Activated CD4-positive, alpha-beta memory T cell treated with anti-CD3 and anti-CD28 coated beads, Interleukin-2, amount 10 ng/mL, durations not matched to agents 7 days and 5 days (primary cell): ENCODE data around the gene MTA2. TPM values are rescaled to one million over a fixed set of nuclear protein-coding genes. Genes with fewer than 3 reads are reported as not detected.
"Not testable (repeated sequence)": the region's sequence is repeated elsewhere in the genome, so short reads cannot be mapped to it uniquely, and the experiment has no call there.

Experiments
- CTCF ChIA-PET: fragments of 350-600 bp; sonication (Branson Sonifier 250); formaldehyde crosslinking; loops from one replicate; lab custom pipeline; 2021; ENCODE audit warnings: antibody characterized with exemption, inconsistent platforms; lab: Charles Lee
- POLR2A ChIA-PET: fragments of 350-600 bp; sonication (Branson Sonifier 250); formaldehyde crosslinking; loops from one replicate; lab custom pipeline; 2021; ENCODE audit warnings: antibody characterized with exemption; lab: Charles Lee
- DNase-seq: peaks from one replicate; pipeline ENCODE4 v3.0.0-alpha.2; 2020
- H3K27ac Mint-ChIP-seq: one replicate; pipeline ENCODE4 v1.8.0; 2021; ENCODE audit warnings: mild to moderate bottlenecking, mixed read lengths
- H3K27me3 Mint-ChIP-seq: one replicate; pipeline ENCODE4 v1.8.0; 2021; ENCODE audit warnings: mixed read lengths
- H3K36me3 Mint-ChIP-seq: one replicate; pipeline ENCODE4 v1.8.0; 2021; ENCODE audit warnings: low read depth, mixed read lengths
- H3K4me1 Mint-ChIP-seq: one replicate; pipeline ENCODE4 v1.8.0; 2021; ENCODE audit warnings: mixed read lengths
- H3K4me3 Mint-ChIP-seq: one replicate; pipeline ENCODE4 v1.8.0; 2021; ENCODE audit warnings: mild to moderate bottlenecking, mixed read lengths
- H3K9me3 Mint-ChIP-seq: one replicate; pipeline ENCODE4 v1.8.0; 2021; ENCODE audit warnings: mixed read lengths
- total RNA-seq, 2 experiments: library from RNA; stranded (reverse); gene quantifications; one replicate each; pipeline ENCODE4 v1.2.3, GENCODE V29; 2021

MTA2 gene
- 100 to 1,000 TPM; 226 TPM for total RNA-seq

DNA sequence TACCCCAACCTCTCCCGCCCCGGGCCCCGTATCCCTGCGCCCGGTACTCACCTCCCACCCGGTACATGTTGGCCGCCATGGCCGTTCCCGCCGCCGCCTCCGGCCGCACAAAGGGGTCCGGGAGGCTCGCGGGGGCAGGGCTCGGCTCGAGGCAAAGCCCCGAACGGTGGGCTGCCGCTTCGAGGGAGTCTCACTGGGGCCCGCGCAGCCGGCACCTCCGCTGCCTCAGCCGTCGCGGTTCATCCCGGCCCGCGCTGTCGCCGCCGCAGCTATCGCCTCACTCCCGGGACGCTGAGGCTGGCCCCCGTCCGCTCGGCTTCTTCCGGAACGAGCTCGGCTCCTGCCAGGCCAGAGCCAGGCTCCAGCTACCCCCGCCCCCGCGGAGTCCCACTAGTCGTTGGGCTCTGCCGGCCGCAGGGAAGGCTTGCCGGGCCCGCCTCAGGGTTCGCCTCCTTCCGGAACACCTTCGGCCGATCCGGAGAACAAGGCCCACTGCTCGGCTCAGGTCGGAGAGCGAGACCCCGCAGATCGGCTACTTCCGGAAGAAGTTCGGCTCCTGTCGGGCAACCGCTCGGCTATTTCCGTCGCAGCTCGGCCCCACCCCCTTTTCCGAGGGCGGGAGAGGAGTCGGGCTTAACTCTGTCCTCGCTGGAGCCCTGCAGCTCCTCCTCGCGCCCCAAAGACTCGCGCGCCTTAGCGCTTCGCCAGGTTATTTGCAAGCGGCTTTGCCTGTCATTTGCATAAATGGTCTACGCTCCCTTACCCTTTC lies at the start of gene MTA2:
MTA2 (minus strand) TSS at position 494 of the 769 bp plus-strand sequence; CDS start at position 79, 415 bp downstream.
- Mint-ChIP-seq H3K27me3 (no peaks in the 10 kb centered on the region), H3K9me3 (no peaks in the 10 kb centered on the region), H3K36me3 (peaks cover 69% of the 10 kb centered on the region), H3K4me3 (peak within 1 kb of the TSS; percentile 85), H3K4me1 (peaks cover 53% of the 10 kb centered on the region), H3K27ac (peak within 1 kb of the TSS; percentile 88)
- DNase-seq = peak; percentile 100
- CTCF ChIA-PET = interaction anchor here (0.8 to 3.3 kb wide), 10 partner anchors 10 to 206 kb away, joined by 3 to 51 read pairs (median 6); partner anchors contain the start of genes B3GAT3, EEF1G, HNRNPUL2 and TTC9C
- POLR2A ChIA-PET = interaction anchor here (0.7 to 6.4 kb wide), 34 partner anchors 10 to 280 kb away, joined by 3 to 116 read pairs (median 4); partner anchors contain the start of genes AHNAK, B3GAT3, C11orf98 and CSKMT

DNA sequence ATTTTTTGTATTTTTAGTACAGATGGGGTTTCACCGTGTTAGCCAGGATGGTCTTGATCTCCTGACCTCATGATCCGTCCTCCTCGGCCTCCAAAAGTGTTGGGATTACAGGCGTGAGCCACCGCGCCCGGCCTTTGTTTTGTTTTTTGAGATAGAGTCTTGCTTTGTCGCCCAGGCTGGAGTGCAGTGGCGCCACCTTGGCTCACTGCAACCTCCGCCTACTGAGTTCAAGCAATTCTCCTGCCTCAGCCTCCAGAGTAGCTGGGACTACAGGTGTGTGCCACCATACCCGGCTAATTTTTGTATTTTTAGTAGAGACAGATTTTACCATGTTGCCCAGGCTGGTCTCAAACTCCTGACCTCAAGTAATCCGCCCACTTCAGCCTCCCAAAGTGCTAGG lies 48.6 kb upstream of the MTA2 start:
- not testable (repeated sequence) for DNase-seq, H3K4me3 Mint-ChIP-seq, H3K27me3 Mint-ChIP-seq, H3K9me3 Mint-ChIP-seq, H3K27ac Mint-ChIP-seq
- ChIA-PET POLR2A (interaction anchor here (1.1 to 12.3 kb wide), 4 partner anchors 16 to 49 kb away, joined by 3 to 192 read pairs (median 6); partner anchors contain the start of genes C11orf98, CSKMT, LBHD1 and MTA2), CTCF (interaction anchor here (1.1 kb wide), 1 partner anchor 44 kb away, joined by 4 read pairs; no protein-coding TSS in a partner anchor)
- peaks cover 26% of the 10 kb centered on the region for H3K36me3 Mint-ChIP-seq
- H3K4me1 Mint-ChIP-seq = peaks cover 47% of the 10 kb centered on the region

DNA sequence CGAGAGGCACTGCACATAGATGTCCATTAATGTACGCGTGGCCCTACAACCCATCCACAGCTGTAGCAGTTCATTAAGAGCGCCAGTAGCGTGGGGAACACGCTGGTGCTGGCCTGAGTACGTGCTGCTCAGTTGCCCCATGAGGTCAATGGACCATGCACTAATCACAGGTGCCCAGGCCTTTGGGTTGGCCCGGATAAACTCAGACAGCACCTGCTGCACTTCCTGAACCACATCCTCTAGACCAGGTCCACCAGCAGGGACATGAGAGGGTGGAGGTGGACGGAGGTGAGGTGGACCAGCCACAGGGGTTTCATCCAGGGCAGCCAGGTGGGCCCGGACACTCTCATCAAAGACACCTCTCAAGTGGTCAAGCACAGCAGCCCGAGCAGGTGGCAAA lies 47.8 kb upstream of the MTA2 start:
- no peak overlapping the region for H3K27ac Mint-ChIP-seq
- ChIA-PET CTCF (interaction anchor here (1.1 to 1.2 kb wide), 3 partner anchors 15 to 45 kb away, joined by 3 to 4 read pairs (median 3); partner anchors contain the start of genes B3GAT3 and C11orf98), POLR2A (interaction anchor here (1.1 to 12.3 kb wide), 7 partner anchors 16 to 207 kb away, joined by 3 to 192 read pairs (median 8); partner anchors contain the start of genes B3GAT3, C11orf98, CSKMT and HNRNPUL2)
- H3K9me3 Mint-ChIP-seq = no peaks in the 10 kb centered on the region
- peaks cover 31% of the 10 kb centered on the region for H3K36me3 Mint-ChIP-seq
- no peaks in the 10 kb centered on the region for H3K27me3 Mint-ChIP-seq
- H3K4me1 Mint-ChIP-seq = peaks cover 50% of the 10 kb centered on the region
- H3K4me3 Mint-ChIP-seq = no peak overlapping the region
- DNase-seq = no peak

DNA sequence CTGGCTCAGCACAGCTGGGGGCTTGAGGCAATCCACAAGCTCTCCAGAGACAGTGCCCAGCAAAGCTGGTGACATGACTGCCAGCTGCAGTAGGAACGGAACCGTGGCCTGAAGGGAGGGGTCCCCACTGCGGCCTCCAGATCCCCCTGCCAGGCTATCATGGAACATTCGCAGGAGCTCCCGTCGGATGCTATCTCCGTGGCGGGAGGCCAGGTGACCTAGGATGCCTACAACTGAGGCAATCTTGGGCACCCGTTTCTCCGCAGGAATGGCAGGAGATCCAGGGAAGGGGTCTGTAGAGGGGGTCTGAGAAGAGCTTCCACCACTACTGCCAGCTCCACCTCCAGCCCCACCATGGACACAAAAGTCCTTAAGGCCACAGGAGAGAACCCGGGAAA lies 47.3 kb upstream of the MTA2 start:
- H3K4me1 Mint-ChIP-seq = peaks cover 48% of the 10 kb centered on the region
- peaks cover 35% of the 10 kb centered on the region for H3K36me3 Mint-ChIP-seq
- DNase-seq = no peak
- H3K9me3 Mint-ChIP-seq = no peaks in the 10 kb centered on the region
- POLR2A ChIA-PET = interaction anchor here (0.7 to 12.3 kb wide), 8 partner anchors 17 to 232 kb away, joined by 3 to 192 read pairs (median 10); partner anchors contain the start of genes B3GAT3, C11orf98, CSKMT and HNRNPUL2
- H3K27ac Mint-ChIP-seq = no peak overlapping the region
- H3K27me3 Mint-ChIP-seq = no peaks in the 10 kb centered on the region
- no peak overlapping the region for H3K4me3 Mint-ChIP-seq
- CTCF ChIA-PET = interaction anchor here (0.9 to 1.2 kb wide), 3 partner anchors 16 to 27 kb away, joined by 3 read pairs; partner anchors contain the start of genes B3GAT3 and C11orf98

DNA sequence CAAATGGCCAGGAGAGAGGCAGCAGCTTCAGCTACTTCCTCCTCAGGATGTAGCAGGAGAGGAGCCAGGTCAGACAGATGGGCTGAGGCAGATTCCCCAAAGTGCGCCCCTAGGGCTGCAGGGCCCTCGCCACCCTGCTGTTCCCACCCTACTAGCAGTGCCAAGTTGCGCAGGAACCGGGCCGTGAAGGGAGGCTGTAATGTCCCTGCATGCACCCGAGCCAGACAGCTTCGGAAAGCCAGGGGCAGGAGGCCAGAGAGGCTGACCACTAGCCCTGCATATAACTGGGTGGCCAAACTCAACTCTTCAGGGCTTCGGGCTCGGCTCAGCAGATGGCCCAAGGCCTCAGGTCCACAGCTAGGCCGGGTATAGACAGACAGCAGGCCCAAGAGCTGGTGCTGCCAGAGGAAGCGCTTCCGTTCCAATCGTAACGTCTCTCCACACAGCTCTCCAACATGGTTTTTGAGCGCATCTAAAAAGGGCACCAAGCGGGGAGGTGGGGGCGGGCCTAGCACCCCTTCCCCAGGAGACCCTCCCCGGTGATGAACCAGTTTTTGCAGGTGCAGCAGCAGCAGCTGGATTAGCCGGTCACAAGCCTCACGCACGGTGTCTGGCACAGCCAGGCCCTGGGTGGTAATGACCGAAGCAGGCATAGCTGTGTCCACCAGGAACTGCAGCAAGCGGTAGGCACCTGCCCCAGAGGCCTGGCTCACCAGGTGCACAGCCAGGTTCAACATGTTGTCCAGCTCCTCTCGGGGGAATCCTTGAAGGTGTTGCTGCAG lies 46.7 kb upstream of the MTA2 start:
- ChIA-PET POLR2A (interaction anchor here (0.7 to 12.3 kb wide), 10 partner anchors 18 to 233 kb away, joined by 3 to 192 read pairs (median 6); partner anchors contain the start of genes B3GAT3, C11orf98, CSKMT and EML3), CTCF (interaction anchor here (0.9 to 2.9 kb wide), 4 partner anchors 17 to 61 kb away, joined by 3 to 9 read pairs (median 3); partner anchors contain the start of gene TUT1)
- Mint-ChIP-seq H3K4me3 (no peak overlapping the region), H3K36me3 (peaks cover 32% of the 10 kb centered on the region), H3K4me1 (peaks cover 45% of the 10 kb centered on the region), H3K27ac (no peak overlapping the region), H3K27me3 (no peaks in the 10 kb centered on the region), H3K9me3 (no peaks in the 10 kb centered on the region)
- DNase-seq = no peak

DNA sequence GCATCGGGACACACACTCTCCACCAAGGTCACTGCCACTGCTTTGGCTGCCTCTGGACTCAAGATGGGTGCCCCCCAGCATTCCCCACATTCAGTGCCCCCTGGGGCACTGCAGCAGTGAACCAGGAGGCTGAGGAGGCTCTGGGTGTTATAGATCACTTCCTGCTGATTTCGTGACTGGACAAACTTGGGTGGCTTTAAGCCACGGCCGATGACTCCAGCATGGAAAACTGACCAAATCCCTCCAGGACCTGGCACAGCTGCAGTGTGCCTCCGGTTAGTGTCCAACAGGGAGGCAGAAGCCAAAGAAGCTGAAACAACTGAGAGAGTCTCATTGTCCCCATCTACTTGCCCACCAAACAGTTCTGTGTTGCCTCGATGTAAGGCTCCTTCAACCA lies 45.9 kb upstream of the MTA2 start:
- CTCF ChIA-PET = interaction anchor here (0.9 to 2.9 kb wide), 3 partner anchors 53 to 61 kb away, joined by 3 to 9 read pairs (median 3); partner anchors contain the start of gene TUT1
- H3K27me3 Mint-ChIP-seq = no peaks in the 10 kb centered on the region
- H3K9me3 Mint-ChIP-seq = no peaks in the 10 kb centered on the region
- POLR2A ChIA-PET = interaction anchor here (0.7 to 12.3 kb wide), 9 partner anchors 18 to 208 kb away, joined by 3 to 192 read pairs (median 8); partner anchors contain the start of genes B3GAT3, C11orf98, CSKMT and EML3
- H3K4me3 Mint-ChIP-seq = no peak overlapping the region
- H3K4me1 Mint-ChIP-seq = peaks cover 47% of the 10 kb centered on the region
- DNase-seq = no peak
- H3K27ac Mint-ChIP-seq = no peak overlapping the region
- peaks cover 36% of the 10 kb centered on the region for H3K36me3 Mint-ChIP-seq

DNA sequence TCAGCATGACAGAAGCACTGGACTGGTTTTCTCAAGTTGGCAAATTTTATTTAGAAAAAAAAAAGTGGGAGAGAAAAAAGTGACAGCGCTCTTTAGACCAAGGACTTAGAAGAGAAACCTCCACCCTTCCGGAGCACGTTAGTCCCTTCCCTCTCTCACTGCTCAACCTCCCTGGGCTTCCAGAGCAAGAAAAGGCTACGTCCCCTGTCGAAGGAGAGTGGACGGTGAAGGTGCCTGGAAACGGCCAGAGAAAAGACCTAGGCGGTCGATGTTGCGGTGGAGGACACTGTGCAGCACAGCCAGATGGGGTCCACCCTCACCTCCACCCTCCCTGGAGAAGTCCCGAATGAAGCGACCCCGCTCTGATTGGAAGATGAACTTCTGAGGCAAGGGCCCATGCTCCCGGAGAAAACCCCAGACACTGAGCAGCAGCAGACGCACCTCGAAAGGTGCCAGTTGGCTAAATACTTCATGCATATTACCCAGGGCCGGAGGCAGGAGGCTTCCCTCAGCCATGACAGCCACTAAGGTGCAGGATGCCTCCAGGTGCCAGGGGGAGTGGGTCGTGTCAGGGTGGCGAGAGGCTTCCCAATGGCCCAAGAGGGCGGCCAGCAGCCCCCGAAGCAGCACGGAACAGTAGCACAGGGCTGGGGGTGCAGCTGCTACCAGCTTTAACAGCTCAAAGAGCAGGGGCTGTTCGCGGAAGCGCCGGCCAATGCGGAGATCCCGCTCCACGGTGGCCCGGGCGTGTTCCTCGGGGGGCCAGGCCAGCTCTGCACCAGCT lies 45.4 kb upstream of the MTA2 start:
- ChIA-PET POLR2A (interaction anchor here (0.6 to 12.3 kb wide), 27 partner anchors 8 to 209 kb away, joined by 3 to 192 read pairs (median 8); partner anchors contain the start of genes B3GAT3, BSCL2, C11orf98 and CSKMT), CTCF (interaction anchor here (0.6 to 2.9 kb wide), 6 partner anchors 47 to 205 kb away, joined by 3 to 9 read pairs (median 4); partner anchors contain the start of gene TUT1)
- H3K9me3 Mint-ChIP-seq = no peaks in the 10 kb centered on the region
- H3K27me3 Mint-ChIP-seq = no peaks in the 10 kb centered on the region
- H3K4me1 Mint-ChIP-seq = peaks cover 46% of the 10 kb centered on the region
- peaks cover 38% of the 10 kb centered on the region for H3K36me3 Mint-ChIP-seq
- H3K4me3 Mint-ChIP-seq = peak overlapping the region; percentile 99
- peak overlapping the region; percentile 94 for H3K27ac Mint-ChIP-seq
- DNase-seq = no peak

DNA sequence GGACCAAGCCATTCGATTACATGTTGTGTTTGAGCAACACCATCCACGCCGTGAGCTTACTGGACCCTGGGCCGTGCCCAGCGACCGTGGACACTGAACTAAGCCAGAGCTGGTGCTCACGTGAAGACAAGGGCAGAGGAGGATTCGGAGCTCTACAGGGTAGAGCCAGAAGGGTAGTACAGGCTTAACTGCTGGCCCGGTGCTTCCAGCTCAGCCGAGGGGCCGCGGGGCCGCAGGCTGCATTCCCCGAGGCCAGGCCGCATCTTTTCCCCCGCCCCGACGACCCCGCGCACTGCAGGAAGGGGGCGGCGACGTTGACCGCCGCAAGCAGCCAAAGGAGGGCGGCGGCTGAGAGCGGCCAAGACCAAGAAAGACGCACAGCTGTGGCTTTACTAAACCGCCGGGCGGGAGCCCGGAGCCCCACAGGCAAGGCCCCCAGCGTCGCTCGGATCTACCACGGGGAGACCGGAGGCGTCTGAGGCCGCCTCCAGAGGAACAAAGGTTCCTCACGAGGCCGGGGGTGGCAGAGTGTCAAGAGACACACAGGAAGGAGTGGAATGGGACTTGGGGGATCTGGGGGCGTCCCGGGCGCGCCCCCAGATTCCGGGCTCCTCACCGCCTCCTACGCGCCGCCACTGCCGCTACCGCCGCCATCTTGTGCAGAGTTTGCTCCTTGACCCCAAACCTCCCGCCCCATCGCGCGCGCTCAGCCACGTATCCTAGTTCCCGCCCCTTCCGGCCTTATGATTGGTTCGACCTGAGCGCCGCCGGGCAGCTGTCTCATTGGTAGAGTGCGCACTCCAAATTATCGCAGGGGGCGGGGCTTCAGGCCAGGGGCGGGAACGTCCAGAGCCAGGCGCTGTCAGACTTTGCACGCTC lies 44.5 kb upstream of the MTA2 start, which contains the start of gene GANAB:
GANAB (minus strand) TSS at position 668 of the 879 bp plus-strand sequence; CDS start at position 654, 14 bp downstream.
- H3K36me3 Mint-ChIP-seq = peaks cover 38% of the 10 kb centered on the region
- peaks cover 47% of the 10 kb centered on the region for H3K4me1 Mint-ChIP-seq
- POLR2A ChIA-PET = interaction anchor here (0.6 to 12.3 kb wide), 30 partner anchors 9 to 245 kb away, joined by 3 to 192 read pairs (median 5); partner anchors contain the start of genes B3GAT3, BSCL2, C11orf98 and CSKMT
- DNase-seq = peak; percentile 99
- H3K27me3 Mint-ChIP-seq = no peaks in the 10 kb centered on the region
- H3K9me3 Mint-ChIP-seq = no peaks in the 10 kb centered on the region
- CTCF ChIA-PET = interaction anchor here (0.6 to 2.9 kb wide), 5 partner anchors 48 to 206 kb away, joined by 4 to 9 read pairs (median 5); partner anchors contain the start of gene TUT1
- H3K4me3 Mint-ChIP-seq = peak within 1 kb of the TSS; percentile 99
- peak within 1 kb of the TSS; percentile 94 for H3K27ac Mint-ChIP-seq

DNA sequence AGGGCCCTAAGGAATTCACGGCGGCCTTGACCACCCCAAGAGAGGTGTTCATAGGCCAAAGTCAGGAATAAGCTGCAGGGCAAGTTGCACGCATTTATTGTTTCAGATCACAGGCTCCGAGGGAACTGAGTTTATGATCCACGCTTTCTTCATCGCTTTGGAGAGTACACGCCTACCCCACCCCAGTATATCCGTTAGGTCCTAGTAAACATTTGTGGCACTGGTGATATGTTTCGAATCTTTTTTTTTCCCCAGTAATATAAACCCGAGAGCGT lies 43.9 kb upstream of the MTA2 start:
- DNase-seq = no peak
- ChIA-PET CTCF (interaction anchor here (2.0 to 2.9 kb wide), 2 partner anchors 48 to 53 kb away, joined by 9 read pairs; partner anchors contain the start of gene TUT1), POLR2A (interaction anchor here (0.6 to 12.3 kb wide), 22 partner anchors 8 to 235 kb away, joined by 3 to 192 read pairs (median 8); partner anchors contain the start of genes B3GAT3, C11orf98, CSKMT and EEF1G)
- no peaks in the 10 kb centered on the region for H3K27me3 Mint-ChIP-seq
- H3K36me3 Mint-ChIP-seq = peaks cover 38% of the 10 kb centered on the region
- peak overlapping the region; percentile 94 for H3K27ac Mint-ChIP-seq
- H3K4me1 Mint-ChIP-seq = peaks cover 49% of the 10 kb centered on the region
- peak overlapping the region; percentile 99 for H3K4me3 Mint-ChIP-seq
- H3K9me3 Mint-ChIP-seq = no peaks in the 10 kb centered on the region

DNA sequence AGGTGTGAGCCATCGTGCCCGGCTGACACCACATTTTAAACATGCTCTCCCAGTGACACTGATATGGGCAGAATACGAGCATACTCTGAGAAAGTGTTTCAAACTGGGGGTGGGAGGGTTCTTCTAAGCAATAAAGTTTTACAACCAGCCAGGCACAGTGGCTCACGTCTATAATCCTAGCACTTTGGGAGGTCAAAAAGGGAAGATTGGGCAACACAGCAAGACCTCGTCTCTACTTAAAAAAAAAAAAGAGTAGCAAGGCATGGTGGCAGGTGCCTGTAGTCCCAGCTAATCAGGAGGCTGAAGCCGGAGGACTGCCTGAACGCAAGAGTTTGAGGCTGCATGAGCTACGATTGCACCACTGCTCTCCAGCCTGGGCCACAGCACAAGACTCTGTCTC lies 42.6 kb upstream of the MTA2 start:
- Mint-ChIP-seq H3K36me3 (peaks cover 38% of the 10 kb centered on the region), H3K27me3 (no peaks in the 10 kb centered on the region), H3K9me3 (no peaks in the 10 kb centered on the region), H3K27ac (no peak overlapping the region), H3K4me3 (no peak overlapping the region), H3K4me1 (peaks cover 51% of the 10 kb centered on the region)
- POLR2A ChIA-PET = interaction anchor here (0.9 to 12.3 kb wide), 7 partner anchors 9 to 53 kb away, joined by 3 to 192 read pairs (median 6); partner anchors contain the start of genes B3GAT3, C11orf98, CSKMT and INTS5
- CTCF ChIA-PET = no interaction called here
- no peak for DNase-seq
